ENCODE results near the gene MARK2.

MARK2 gene

GRCh38 chr11:63829823-63830489 is 9.0 kb upstream of the MARK2 start:
- peak; percentile 49 for DNase-seq (ENCODE audit: low read depth)

- no peak for DNase-seq (ENCODE audit: low read depth)
Measured at GRCh38 chr11:63831326-63831725, 7.6 kb upstream of the MARK2 start.

- no peak for DNase-seq (ENCODE audit: low read depth)
Measured at GRCh38 chr11:63832336-63832735, 6.6 kb upstream of the MARK2 start.

GRCh38 chr11:63833048-63833447 is 5.9 kb upstream of the MARK2 start:
- no peak for DNase-seq (ENCODE audit: low read depth)

GRCh38 chr11:63834535-63835157 is 4.3 kb upstream of the MARK2 start:
- no peak for DNase-seq (ENCODE audit: low read depth)

- DNase-seq (ENCODE audit: low read depth) = no peak
Measured at GRCh38 chr11:63835158-63835545, 3.8 kb upstream of the MARK2 start.

GRCh38 chr11:63837027-63837688 is 1.8 kb upstream of the MARK2 start:
- peak; percentile 83 for DNase-seq (ENCODE audit: low read depth)

GRCh38 chr11:63837739-63838138 is 1.2 kb upstream of the MARK2 start:
- DNase-seq (ENCODE audit: low read depth) = peak; percentile 22

GRCh38 chr11:63838150-63838677 is 696 bp upstream of the MARK2 start:
- no peak for DNase-seq (ENCODE audit: low read depth)

GRCh38 chr11:63839508-63840355 is 822 bp downstream of the MARK2 start:
- peak; percentile 52 for DNase-seq (ENCODE audit: low read depth)

GRCh38 chr11:63840356-63841060 is 1.6 kb downstream of the MARK2 start:
- DNase-seq (ENCODE audit: low read depth) = peak; percentile 23

- DNase-seq (ENCODE audit: low read depth) = peak; percentile 51
Measured at GRCh38 chr11:63841554-63841953, 2.6 kb downstream of the MARK2 start.

GRCh38 chr11:63843041-63843440 is 4.1 kb downstream of the MARK2 start:
- DNase-seq (ENCODE audit: low read depth) = no peak

GRCh38 chr11:63844836-63845235 is 5.9 kb downstream of the MARK2 start:
- DNase-seq (ENCODE audit: low read depth) = no peak

- DNase-seq (ENCODE audit: low read depth) = peak; percentile 75
Measured at GRCh38 chr11:63845303-63845702, 6.4 kb downstream of the MARK2 start.

GRCh38 chr11:63845911-63846310 is 7.0 kb downstream of the MARK2 start:
- no peak for DNase-seq (ENCODE audit: low read depth)

GRCh38 chr11:63846897-63847296 is 8.0 kb downstream of the MARK2 start:
- DNase-seq (ENCODE audit: low read depth) = no peak

GRCh38 chr11:63847363-63847762 is 8.5 kb downstream of the MARK2 start:
- no peak for DNase-seq (ENCODE audit: low read depth)

- DNase-seq (ENCODE audit: low read depth) = no peak
Measured at GRCh38 chr11:63849691-63850090, 10.8 kb downstream of the MARK2 start.

GRCh38 chr11:63850920-63851319 is 12.0 kb downstream of the MARK2 start:
- DNase-seq (ENCODE audit: low read depth) = no peak

GRCh38 chr11:63851364-63851763 is 12.5 kb downstream of the MARK2 start:
- no peak for DNase-seq (ENCODE audit: low read depth)

GRCh38 chr11:63853476-63853875 is 14.6 kb downstream of the MARK2 start:
- no peak for DNase-seq (ENCODE audit: low read depth)
